ENCODE results near the gene MYLK.

Gene MYLK

GRCh38 chr3:123692041-123692440, 192.1 kb downstream of the MYLK start:
- DNase-seq = no peak

GRCh38 chr3:123689831-123690230, 194.3 kb downstream of the MYLK start:
- DNase-seq = no peak

GRCh38 chr3:123688241-123688747, 195.8 kb downstream of the MYLK start:
- DNase-seq = no peak

- no peak for DNase-seq
These were observed 196.8 kb downstream of the MYLK start for GRCh38 chr3:123687286-123687685.

GRCh38 chr3:123686251-123686650, 197.9 kb downstream of the MYLK start:
- DNase-seq = no peak

GRCh38 chr3:123685780-123686179, 198.4 kb downstream of the MYLK start:
- no peak for DNase-seq

- no peak for DNase-seq
These were observed 199.5 kb downstream of the MYLK start for GRCh38 chr3:123684636-123685035.

GRCh38 chr3:123684209-123684608, 199.9 kb downstream of the MYLK start:
- no peak for DNase-seq

GRCh38 chr3:123683505-123684154, 200.5 kb downstream of the MYLK start:
- DNase-seq = no peak

- DNase-seq = no peak
These were observed 201.2 kb downstream of the MYLK start for GRCh38 chr3:123682781-123683504.

- no peak for DNase-seq
These were observed 201.8 kb downstream of the MYLK start for GRCh38 chr3:123682302-123682701.

- DNase-seq = no peak
These were observed 204.3 kb downstream of the MYLK start for GRCh38 chr3:123679712-123680386.

GRCh38 chr3:123678108-123678511, 206.0 kb downstream of the MYLK start:
- no peak for DNase-seq

- DNase-seq = no peak
These were observed 211.5 kb downstream of the MYLK start for GRCh38 chr3:123672429-123673146.

- DNase-seq = no peak
These were observed 213.4 kb downstream of the MYLK start for GRCh38 chr3:123670743-123671142.

GRCh38 chr3:123668906-123669305, 215.2 kb downstream of the MYLK start:
- no peak for DNase-seq

- no peak for DNase-seq
These were observed 216.3 kb downstream of the MYLK start for GRCh38 chr3:123667784-123668183.

- no peak for DNase-seq
These were observed 219.4 kb downstream of the MYLK start for GRCh38 chr3:123664753-123665152.

- no peak for DNase-seq
These were observed 220.2 kb downstream of the MYLK start for GRCh38 chr3:123663977-123664376.

GRCh38 chr3:123661973-123662372, 222.2 kb downstream of the MYLK start:
- no peak for DNase-seq

- DNase-seq = no peak
These were observed 223.2 kb downstream of the MYLK start for GRCh38 chr3:123660900-123661299.

GRCh38 chr3:123660141-123660675, 223.9 kb downstream of the MYLK start:
- DNase-seq = no peak

- no peak for DNase-seq
These were observed 225.3 kb downstream of the MYLK start for GRCh38 chr3:123658852-123659206.

Data from activated CD4-positive, alpha-beta T cell treated with anti-CD3 and anti-CD28 coated beads, Interleukin-2, Interleukin-6, amounts not matched to agents 100 ng/mL and 50 ng/mL, durations not matched to agents 16 hours and 8 hours (primary cell).